ENCODE data around the gene UNC5C.

- no peak for TF ChIP-seq POLR2A (IDR thresholded peaks at IDR 0.05)
- no peak for TF ChIP-seq CTCF (IDR thresholded peaks at IDR 0.05)
These were observed 254.5 kb downstream of the UNC5C start for GRCh38 chr4:95294321-95294720.

Data from tibial nerve (tissue), 3 donors.